AG09319 (cell line): ENCODE measurements around the gene C1RL.

Experiments used
- DNase-seq: peaks from one replicate; pipeline ENCODE4 v3.0.0-alpha.2; 2010; ENCODE audit warnings: low read depth; ENCODE audit errors: extremely low read depth
- CTCF ChIP-seq: IDR thresholded peaks from 2 replicates; pipeline ENCODE4 v1.5.1; 2011; ENCODE audit warnings: low read depth, mild to moderate bottlenecking, inconsistent platforms, low read length, moderate library complexity

Gene C1RL, protein sequence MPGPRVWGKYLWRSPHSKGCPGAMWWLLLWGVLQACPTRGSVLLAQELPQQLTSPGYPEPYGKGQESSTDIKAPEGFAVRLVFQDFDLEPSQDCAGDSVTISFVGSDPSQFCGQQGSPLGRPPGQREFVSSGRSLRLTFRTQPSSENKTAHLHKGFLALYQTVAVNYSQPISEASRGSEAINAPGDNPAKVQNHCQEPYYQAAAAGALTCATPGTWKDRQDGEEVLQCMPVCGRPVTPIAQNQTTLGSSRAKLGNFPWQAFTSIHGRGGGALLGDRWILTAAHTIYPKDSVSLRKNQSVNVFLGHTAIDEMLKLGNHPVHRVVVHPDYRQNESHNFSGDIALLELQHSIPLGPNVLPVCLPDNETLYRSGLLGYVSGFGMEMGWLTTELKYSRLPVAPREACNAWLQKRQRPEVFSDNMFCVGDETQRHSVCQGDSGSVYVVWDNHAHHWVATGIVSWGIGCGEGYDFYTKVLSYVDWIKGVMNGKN

DNA sequence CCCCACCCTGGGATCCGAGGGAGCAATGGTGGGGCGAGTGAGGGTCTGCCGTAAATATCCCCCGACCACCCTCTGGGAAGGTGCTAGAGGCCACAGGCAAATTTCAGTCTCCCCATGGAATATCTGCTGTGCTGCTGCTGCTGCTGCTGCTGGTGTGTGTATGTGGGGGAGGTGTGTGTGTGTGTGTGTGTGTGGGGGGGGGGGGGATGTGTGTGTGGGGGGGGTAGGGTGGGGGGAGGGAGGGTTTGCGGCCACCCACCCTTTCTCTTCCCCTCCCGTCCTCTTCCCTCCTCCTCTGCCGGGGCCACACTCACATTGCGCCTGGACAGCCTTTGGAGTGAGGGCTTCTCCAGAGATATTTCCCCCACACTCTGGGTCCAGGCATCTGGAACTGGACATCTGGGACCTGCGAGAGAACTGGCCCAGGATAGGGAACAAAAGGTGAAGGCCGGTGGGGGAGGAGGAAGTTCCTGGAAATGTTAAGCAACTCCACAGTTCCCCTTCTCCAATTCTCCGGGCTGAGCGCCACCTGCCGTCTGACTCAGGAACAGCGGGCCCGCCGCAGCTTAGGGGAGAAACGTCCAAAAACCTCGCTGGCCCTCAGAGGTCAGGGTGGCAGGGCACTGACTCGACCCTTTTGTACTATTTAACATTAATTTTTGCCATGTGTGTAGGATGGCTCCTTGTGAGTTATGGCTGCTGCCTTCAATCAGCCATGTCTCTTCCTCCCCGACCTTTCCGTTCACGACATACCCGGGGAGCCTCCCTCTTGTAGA lies at the start of gene C1RL:
TSS of gene C1RL (minus strand) at position 419 of the 776 bp plus-strand sequence. CDS start at position 385, 34 bp downstream.
- peak; percentile 76 for DNase-seq
- TF ChIP-seq CTCF, result peak; percentile 99

DNA sequence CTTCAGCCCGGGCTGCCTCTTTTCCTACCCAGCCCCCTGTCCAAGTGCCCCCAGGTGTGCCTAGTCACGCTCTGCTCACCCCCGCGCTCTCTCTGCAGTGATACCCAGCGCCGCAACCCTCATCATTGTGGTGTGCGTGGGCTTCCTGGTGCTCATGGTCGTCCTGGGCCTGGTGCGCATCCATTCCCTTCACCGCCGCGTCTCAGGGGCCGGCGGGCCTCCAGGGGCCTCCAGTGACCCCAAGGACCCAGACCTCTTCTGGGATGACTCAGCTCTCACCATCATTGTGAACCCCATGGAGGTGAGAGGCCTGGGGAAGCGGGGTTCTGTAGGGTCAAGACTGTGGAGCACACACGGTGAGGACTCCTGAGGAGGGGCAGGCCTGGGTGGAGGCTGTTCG lies 48.4 kb upstream of the C1RL start:
- DNase-seq, result no peak
- TF ChIP-seq CTCF, result no peak

DNA sequence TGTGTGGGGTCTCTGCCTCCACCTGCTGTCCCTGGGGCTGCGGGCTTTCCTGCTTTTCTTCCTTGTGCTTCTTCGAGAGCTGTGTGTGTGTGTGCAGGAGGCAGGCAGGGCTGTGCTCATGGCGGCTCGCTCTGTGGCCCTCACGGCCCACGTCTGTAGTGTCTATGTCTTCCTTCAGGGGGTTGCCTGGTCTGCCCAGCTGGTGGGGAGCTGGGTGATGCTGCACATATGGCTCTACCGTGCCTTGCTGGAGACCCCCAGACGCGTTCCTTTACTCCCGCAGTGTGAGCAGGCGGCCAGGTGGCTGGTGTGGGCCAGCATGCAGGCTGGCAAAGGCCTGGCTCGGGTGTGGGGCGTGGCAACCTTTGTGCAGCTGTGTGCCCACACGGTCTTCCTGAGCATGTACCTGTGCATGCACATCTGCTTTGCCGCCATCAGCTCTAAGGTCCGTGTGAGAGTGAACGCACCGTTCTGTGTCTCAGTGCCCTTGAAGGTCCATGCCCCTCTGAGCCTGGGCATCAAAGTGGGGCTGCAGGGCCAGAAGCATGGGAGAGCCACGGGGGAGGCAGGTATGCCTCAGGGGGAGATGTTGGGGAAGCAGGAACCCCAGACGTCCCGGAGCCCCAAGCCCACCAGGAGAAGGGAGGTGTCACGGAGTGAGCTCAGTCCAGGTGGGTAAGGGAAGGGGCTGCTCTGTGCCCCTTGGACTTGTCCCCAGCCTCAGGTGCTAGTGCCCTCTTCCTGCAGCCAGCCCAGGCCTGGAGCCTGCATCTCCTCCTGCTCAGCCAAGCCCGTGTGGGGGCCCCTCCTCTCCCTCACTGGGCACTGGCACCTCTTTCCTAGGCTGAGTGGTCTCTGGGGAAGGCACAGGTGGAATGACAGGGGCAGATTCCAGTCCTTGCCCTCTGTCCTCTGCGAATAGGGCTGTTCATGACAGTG lies 47.5 kb upstream of the C1RL start:
- DNase-seq, result no peak
- TF ChIP-seq CTCF, result no peak

DNA sequence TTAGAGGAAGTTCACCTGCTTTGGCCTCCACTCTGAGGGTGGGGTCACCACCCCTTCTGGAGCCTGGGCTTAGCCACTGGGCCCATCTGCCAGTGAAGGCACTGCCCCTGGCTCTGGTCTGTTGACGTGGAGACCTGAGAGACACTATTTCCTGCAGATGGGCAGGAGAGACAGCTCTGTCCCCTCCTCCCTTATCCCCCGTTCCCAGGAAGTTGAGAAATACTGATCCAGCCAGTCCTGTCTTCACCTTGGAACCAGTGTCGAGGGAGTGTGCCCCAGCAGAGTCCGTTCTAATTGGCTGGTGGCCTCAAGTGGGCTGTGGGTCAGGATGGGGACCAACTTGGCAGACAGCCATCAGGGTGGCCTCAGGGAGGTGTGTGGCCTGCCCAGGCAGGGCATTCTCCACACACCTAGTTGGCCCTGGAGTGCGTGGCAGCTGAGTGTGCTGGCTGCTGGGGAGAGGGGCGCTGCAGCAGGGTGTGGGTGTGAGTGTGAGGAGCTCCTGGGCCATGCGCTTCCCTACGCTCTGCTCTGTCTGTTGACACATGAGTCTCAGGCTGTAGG lies 46.5 kb upstream of the C1RL start:
- no peak for DNase-seq
- TF ChIP-seq CTCF, result no peak

DNA sequence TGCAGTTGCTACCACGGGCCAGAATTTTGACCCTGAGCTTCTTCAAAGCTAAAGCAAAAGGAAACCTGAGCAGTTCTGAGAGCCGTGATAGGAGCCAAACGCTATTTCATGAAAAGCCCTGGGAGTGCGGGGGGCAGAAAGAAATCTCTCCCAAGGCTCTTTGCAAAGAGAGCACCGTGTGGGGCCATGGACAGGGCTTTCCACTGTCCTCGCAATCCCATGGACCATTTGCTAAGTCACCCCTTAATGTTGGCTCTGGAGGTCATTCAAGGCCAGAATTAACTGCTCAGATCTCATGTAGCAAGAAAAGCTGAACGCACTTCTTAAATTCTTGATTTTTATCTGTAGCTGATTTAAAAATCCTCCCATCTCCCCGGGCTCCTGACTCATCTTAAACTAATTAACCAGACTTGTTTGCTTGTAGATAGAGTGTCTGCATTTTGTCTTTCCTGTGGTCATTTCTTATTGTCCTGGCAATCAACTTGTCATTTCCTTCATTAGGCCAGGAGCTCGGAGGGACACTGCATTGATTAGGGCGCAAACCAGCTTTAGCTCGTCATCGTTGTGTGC lies 46.0 kb upstream of the C1RL start:
- TF ChIP-seq CTCF, result no peak
- no peak for DNase-seq

DNA sequence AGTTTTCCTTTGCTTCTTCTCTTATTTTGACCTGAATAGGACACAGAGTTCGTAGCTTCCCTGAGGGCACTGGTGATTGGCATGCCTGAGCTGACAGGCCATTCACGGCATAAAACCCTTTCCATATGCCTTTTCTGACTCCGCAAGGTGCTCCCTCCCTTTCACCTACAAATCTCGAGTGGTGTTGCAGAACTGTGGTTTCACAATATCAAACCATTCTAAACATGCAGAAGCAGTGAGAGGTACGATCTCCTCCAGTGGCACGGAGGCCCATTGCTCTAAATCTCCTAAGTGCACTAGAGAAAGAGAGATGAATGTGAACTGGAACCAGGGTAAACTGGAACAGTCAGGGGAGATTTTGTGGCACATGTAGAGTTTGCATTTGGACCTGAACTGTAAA lies 45.0 kb upstream of the C1RL start:
- no peak for TF ChIP-seq CTCF
- DNase-seq, result no peak
